ENCODE measurements around the gene EVA1C. TPM values are rescaled to one million over a fixed set of nuclear protein-coding genes. Genes with fewer than 3 reads are reported as not detected.

Gene EVA1C
- total and polyA plus RNA-seq, 2 donors (not counting 1 experiment from before 2014, with no cell fraction given), result 2.4 to 4.6 TPM

DNA sequence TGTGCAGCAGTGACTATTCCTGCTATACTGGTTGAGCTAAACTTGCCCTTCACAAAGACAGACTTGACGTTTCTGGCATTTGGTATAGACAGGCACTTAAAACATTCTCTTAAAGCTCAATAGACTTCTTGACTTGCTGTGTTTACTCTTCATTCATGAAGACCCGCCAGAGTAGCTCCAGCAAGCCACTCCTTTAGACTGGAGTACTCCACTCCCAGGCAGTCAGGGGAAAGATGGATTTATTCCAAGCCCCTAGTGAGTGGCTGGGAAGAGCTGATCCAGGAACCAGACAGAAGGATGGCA is 70.7 kb downstream of the EVA1C start:
- no peak for TF ChIP-seq EZH2 (IDR thresholded peaks at IDR 0.05; ENCODE audit: low read length, missing control alignments)
- TF ChIP-seq, protein P1, sequence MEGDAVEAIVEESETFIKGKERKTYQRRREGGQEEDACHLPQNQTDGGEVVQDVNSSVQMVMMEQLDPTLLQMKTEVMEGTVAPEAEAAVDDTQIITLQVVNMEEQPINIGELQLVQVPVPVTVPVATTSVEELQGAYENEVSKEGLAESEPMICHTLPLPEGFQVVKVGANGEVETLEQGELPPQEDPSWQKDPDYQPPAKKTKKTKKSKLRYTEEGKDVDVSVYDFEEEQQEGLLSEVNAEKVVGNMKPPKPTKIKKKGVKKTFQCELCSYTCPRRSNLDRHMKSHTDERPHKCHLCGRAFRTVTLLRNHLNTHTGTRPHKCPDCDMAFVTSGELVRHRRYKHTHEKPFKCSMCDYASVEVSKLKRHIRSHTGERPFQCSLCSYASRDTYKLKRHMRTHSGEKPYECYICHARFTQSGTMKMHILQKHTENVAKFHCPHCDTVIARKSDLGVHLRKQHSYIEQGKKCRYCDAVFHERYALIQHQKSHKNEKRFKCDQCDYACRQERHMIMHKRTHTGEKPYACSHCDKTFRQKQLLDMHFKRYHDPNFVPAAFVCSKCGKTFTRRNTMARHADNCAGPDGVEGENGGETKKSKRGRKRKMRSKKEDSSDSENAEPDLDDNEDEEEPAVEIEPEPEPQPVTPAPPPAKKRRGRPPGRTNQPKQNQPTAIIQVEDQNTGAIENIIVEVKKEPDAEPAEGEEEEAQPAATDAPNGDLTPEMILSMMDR (conservative IDR thresholded peaks at IDR 0.05 in 1 of 2, IDR thresholded peaks at IDR 0.05 in 1 of 2; ENCODE audit: low read depth in 1 of 2, low read length in 2 of 2), result no peak
- Histone ChIP-seq H3K27me3 (ENCODE audit: control insufficient read depth, insufficient read depth, low read length) (no peaks in the 10 kb centered on the region), H3K4me2 (ENCODE audit: extremely low read depth, insufficient read depth, low read length) (no peak overlapping the region), H4K20me1 (ENCODE audit: control insufficient read depth, extremely low read depth, insufficient read depth, low read length) (no peaks in the 10 kb centered on the region), H3K9ac (ENCODE audit: insufficient read depth, low read length) (no peak overlapping the region), H3K4me1 (ENCODE audit: control insufficient read depth, extremely low read depth, insufficient read depth, low read length) (no peaks in the 10 kb centered on the region), H3K9me3 (ENCODE audit: control insufficient read depth, insufficient read depth, low read depth, low read length) (no peaks in the 10 kb centered on the region), H3K79me2 (ENCODE audit: control insufficient read depth, insufficient read depth, low read length) (no peaks in the 10 kb centered on the region), H2AFZ (ENCODE audit: low read length) (no peak overlapping the region), H3K36me3 (ENCODE audit: control insufficient read depth, insufficient read depth, low read length) (no peaks in the 10 kb centered on the region), H3K4me3 (replicated peaks in 1 of 4; ENCODE audit: control extremely low read depth in 1 of 4, insufficient read depth in 1 of 4, low read depth in 3 of 4, low read length in 4 of 4) (no peak overlapping the region), H3K27ac (ENCODE audit: insufficient read depth, low read length) (no peak overlapping the region)
- no peak for DNase-seq (ENCODE audit: low read depth in 2 of 2)

DNA sequence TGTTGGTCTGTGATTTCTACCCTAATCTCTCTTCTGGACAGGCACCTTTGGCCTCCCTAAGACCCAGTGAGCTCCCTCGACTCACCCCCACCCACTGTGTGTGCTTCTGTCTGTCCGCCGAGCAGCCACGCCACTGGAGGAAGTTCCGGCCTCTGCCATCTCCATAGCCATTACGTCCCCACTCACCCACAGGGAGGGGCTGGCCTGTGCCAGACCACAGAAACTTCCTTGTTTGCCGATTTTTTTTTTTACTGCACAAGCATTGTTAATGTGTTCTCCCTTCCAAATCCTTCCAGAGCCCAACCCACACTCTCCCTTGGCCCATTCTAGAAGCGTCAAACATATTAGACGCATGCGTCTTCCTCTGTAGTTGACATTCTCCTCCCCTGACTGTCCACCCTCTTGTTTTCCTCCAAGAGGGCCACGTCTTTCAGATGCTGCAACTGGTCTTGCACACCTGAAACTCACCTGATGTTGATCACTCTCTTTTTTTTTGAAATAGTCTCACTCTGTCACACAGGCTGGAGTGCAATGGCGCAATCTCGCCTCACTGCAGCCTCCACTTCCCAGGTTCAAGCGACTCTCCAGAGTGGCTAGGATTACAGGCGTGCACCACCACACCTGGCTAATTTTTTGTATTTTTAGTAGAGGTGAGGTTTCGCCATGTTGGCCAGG is 72.3 kb downstream of the EVA1C start:
- Histone ChIP-seq H2AFZ (ENCODE audit: low read length) (no peak overlapping the region), H3K79me2 (ENCODE audit: control insufficient read depth, insufficient read depth, low read length) (no peaks in the 10 kb centered on the region), H4K20me1 (ENCODE audit: control insufficient read depth, extremely low read depth, insufficient read depth, low read length) (no peaks in the 10 kb centered on the region), H3K27ac (ENCODE audit: insufficient read depth, low read length) (no peak overlapping the region), H3K4me3 (replicated peaks in 1 of 4; ENCODE audit: control extremely low read depth in 1 of 4, insufficient read depth in 1 of 4, low read depth in 3 of 4, low read length in 4 of 4) (no peak overlapping the region), H3K4me1 (ENCODE audit: control insufficient read depth, extremely low read depth, insufficient read depth, low read length) (no peaks in the 10 kb centered on the region), H3K27me3 (ENCODE audit: control insufficient read depth, insufficient read depth, low read length) (no peaks in the 10 kb centered on the region), H3K4me2 (ENCODE audit: extremely low read depth, insufficient read depth, low read length) (no peak overlapping the region), H3K9me3 (ENCODE audit: control insufficient read depth, insufficient read depth, low read depth, low read length) (no peaks in the 10 kb centered on the region), H3K9ac (ENCODE audit: insufficient read depth, low read length) (no peak overlapping the region), H3K36me3 (ENCODE audit: control insufficient read depth, insufficient read depth, low read length) (no peaks in the 10 kb centered on the region)
- no peak for DNase-seq (ENCODE audit: low read depth in 2 of 2)
- TF ChIP-seq, protein P1 (conservative IDR thresholded peaks at IDR 0.05 in 1 of 2, IDR thresholded peaks at IDR 0.05 in 1 of 2; ENCODE audit: low read depth in 1 of 2, low read length in 2 of 2), result no peak

DNA sequence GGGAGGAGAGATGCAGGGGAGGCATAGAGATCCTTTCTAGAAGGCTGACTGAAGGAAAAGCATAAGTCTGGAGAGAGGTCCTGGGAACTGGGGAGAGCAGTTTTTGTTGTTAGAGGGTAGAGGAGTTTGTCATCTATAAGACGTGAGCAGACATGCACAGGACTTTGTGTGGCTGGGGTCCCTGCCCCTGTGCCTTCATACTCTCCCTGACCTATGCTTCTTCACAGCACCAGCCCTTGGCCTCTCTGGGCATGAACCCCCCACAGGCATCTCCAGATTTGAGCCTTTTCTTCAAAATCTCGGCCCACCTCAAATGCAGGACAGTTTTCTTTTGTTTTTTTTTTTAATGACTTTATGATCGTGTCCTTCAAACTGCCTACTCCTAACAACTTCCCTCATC is 79.9 kb downstream of the EVA1C start:
- TF ChIP-seq EZH2 (IDR thresholded peaks at IDR 0.05; ENCODE audit: low read length, missing control alignments), result no peak
- TF ChIP-seq, protein P1 (conservative IDR thresholded peaks at IDR 0.05 in 1 of 2, IDR thresholded peaks at IDR 0.05 in 1 of 2; ENCODE audit: low read depth in 1 of 2, low read length in 2 of 2), result no peak
- no peak overlapping the region for H3K27ac ChIP-seq (ENCODE audit: insufficient read depth, low read length)

More for the DNA sequence above, 79.9 kb downstream of the EVA1C start:
- no peaks in the 10 kb centered on the region for H4K20me1 ChIP-seq (ENCODE audit: control insufficient read depth, extremely low read depth, insufficient read depth, low read length)
- no peaks in the 10 kb centered on the region for H3K27me3 ChIP-seq (ENCODE audit: control insufficient read depth, insufficient read depth, low read length)
- no peaks in the 10 kb centered on the region for H3K36me3 ChIP-seq (ENCODE audit: control insufficient read depth, insufficient read depth, low read length)
- no peak overlapping the region for H3K4me2 ChIP-seq (ENCODE audit: extremely low read depth, insufficient read depth, low read length)
- H2AFZ ChIP-seq (ENCODE audit: low read length), result no peak overlapping the region
- no peak for DNase-seq (ENCODE audit: low read depth in 2 of 2)
- H3K79me2 ChIP-seq (ENCODE audit: control insufficient read depth, insufficient read depth, low read length), result no peaks in the 10 kb centered on the region
- peaks cover 4% of the 10 kb centered on the region for H3K4me1 ChIP-seq (ENCODE audit: control insufficient read depth, extremely low read depth, insufficient read depth, low read length)
- H3K4me3 ChIP-seq (replicated peaks in 1 of 4; ENCODE audit: control extremely low read depth in 1 of 4, insufficient read depth in 1 of 4, low read depth in 3 of 4, low read length in 4 of 4), result no peak overlapping the region
- no peaks in the 10 kb centered on the region for H3K9me3 ChIP-seq (ENCODE audit: control insufficient read depth, insufficient read depth, low read depth, low read length)
- no peak overlapping the region for H3K9ac ChIP-seq (ENCODE audit: insufficient read depth, low read length)
